ENCODE measurements around the gene RASGEF1B.

Gene RASGEF1B

GRCh38 chr4:81377191-81377590, 94.5 kb downstream of the RASGEF1B start:
- Histone ChIP-seq H3K4me3 (ENCODE audit: low read length) (no peak overlapping the region), H3K36me3 (ENCODE audit: insufficient read depth, low read length) (no peaks in the 10 kb centered on the region), H2AFZ (ENCODE audit: low read depth, low read length) (no peak overlapping the region), H3K4me1 (ENCODE audit: insufficient read depth, low read length) (no peaks in the 10 kb centered on the region), H3K9me3 (ENCODE audit: low read length) (no peaks in the 10 kb centered on the region), H3K27me3 (ENCODE audit: insufficient read depth, low read length) (no peaks in the 10 kb centered on the region)

- Histone ChIP-seq H2AFZ (ENCODE audit: low read depth, low read length) (no peak overlapping the region), H3K27me3 (ENCODE audit: insufficient read depth, low read length) (no peaks in the 10 kb centered on the region), H3K4me1 (ENCODE audit: insufficient read depth, low read length) (no peaks in the 10 kb centered on the region), H3K9me3 (ENCODE audit: low read length) (no peaks in the 10 kb centered on the region), H3K4me3 (ENCODE audit: low read length) (no peak overlapping the region), H3K36me3 (ENCODE audit: insufficient read depth, low read length) (no peaks in the 10 kb centered on the region)
These were observed 95.0 kb downstream of the RASGEF1B start for GRCh38 chr4:81376720-81377119.

Measured in neuron (in vitro differentiated cells).